GM19468 (cell line): Measurements from ENCODE around the gene LRP1.

Source experiments
- ATAC-seq: cut with Tn5 transposase; IDR thresholded peaks from one replicate; pipeline ENCODE4 v1.9.1; 2021; ENCODE audit warnings: mild to moderate bottlenecking, moderate library complexity, moderate number of reproducible peaks; ENCODE audit not compliant: unreplicated experiment; ENCODE audit errors: extremely low read depth

Gene LRP1

DNA sequence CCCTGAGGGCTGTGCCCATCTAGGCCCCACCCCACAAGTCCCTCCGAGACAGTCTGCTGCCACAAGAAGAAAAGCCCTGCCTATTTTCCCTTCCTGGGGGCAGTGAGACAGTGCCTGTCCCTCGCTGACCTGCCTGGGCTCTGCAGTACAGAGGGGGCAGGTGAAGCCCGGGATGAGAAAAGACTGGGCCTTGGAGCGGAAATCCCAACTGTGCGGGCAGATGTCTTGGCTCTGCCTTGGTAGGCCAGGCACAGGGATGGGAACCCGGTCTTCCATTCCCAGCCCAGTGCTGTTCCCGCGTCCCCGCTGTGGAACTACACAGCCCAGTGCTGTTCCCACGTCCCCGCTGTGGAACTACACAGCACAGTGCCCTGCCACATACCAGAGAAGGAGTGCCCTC is 75.5 kb downstream of the LRP1 start:
- ATAC-seq, result no peak

DNA sequence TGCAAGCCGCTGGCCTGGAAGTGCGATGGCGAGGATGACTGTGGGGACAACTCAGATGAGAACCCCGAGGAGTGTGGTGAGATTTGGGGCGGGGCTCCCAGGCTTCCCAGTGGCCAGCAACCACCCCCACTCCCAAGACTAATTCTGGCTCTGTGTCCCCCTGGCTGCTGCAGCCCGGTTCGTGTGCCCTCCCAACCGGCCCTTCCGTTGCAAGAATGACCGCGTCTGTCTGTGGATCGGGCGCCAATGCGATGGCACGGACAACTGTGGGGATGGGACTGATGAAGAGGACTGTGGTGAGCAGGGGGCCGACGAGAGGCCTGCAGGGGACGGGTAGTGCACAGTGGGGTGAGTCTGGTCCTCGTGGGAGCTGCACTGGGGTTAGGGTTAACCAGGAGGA is 76.2 kb downstream of the LRP1 start:
- ATAC-seq, result no peak

DNA sequence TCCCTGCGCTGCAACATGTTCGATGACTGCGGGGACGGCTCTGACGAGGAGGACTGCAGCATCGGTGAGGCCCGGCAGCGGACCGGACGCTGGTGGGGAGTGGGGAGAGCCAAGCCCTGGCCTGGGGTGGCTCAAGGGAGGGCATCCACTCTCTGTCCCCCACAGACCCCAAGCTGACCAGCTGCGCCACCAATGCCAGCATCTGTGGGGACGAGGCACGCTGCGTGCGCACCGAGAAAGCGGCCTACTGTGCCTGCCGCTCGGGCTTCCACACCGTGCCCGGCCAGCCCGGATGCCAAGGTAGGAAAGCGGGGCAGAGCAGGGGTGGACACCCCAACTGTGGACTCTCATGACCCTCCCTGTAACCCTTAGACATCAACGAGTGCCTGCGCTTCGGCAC is 76.9 kb downstream of the LRP1 start:
- no peak for ATAC-seq

DNA sequence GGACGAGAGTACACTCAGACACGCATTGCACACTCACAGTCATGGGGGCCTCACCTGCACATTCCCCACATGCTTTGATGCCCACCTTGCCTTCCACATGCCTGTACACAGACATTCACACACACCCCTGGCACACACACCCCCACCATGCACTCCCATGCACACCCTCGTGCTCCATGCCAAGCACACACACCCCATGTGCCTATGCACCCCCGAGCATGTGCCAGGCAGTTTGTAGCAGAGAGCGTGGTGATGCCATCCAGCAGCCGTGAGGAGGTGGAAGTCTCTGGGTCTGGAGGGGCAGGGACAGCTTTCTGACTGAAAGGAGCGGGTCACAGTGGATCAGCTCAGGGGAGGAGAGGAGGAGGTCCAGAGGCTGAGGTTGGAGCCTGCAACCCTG is 77.6 kb downstream of the LRP1 start:
- no peak for ATAC-seq

DNA sequence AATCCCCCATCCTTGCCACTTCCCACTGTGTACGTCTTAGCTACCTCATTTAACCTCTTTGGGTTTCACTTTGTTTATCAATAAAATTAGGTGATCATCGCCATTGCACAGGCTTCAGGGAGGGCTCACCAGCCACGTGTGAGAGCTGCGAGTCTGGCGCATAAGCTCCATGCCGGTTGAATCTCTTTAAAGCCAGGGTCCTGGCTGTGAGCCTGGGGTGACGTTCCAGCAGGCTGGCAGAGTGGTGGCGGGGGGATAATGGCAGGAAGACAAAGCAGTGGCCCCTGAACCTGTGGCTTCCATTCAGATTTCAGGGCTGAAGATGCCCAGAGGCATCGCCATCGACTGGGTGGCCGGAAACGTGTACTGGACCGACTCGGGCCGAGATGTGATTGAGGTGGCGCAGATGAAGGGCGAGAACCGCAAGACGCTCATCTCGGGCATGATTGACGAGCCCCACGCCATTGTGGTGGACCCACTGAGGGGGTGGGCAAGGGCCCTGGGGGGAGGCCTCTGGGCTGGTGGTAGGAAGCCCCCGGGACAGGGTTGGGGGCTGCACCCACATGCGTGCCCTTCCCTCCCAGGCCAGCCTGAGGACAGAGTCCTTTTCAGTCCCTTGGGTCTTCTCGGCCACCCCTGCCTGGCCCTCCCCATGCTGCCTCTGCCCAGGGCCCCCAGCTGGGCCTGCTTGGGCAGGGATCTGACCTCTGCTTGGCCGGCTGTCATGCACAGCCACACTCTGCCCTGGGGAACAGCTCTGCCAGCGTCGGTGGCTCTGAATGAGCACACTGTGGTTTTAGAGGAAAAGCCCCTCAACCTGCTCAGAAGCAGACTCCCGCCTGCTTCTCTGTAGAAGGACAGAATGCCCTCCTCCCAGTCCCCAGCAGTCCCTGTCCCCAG is 79.7 kb downstream of the LRP1 start:
- ATAC-seq, result no peak

DNA sequence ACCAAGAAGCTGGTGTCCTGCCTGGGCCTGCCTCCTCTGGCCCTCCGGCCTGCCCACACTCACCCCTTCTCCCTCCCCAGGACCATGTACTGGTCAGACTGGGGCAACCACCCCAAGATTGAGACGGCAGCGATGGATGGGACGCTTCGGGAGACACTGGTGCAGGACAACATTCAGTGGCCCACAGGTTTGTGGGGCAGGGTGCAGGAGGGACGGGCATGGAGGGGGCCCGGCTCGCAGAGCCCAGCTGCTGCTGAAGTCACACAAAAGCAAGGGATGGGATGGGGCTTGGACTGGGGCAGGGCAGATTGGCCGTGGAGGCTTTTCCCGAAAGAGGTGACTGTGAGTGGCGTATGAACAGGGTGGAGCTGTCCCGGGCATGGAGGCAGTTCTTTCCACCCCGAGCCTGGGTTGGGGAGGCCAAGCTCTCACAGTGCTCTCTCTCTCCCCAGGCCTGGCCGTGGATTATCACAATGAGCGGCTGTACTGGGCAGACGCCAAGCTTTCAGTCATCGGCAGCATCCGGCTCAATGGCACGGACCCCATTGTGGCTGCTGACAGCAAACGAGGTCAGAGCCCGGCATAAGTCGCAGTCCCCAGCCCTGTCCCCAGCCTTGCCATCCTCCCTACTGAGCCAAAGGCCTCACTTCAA is 80.5 kb downstream of the LRP1 start:
- ATAC-seq, result no peak

DNA sequence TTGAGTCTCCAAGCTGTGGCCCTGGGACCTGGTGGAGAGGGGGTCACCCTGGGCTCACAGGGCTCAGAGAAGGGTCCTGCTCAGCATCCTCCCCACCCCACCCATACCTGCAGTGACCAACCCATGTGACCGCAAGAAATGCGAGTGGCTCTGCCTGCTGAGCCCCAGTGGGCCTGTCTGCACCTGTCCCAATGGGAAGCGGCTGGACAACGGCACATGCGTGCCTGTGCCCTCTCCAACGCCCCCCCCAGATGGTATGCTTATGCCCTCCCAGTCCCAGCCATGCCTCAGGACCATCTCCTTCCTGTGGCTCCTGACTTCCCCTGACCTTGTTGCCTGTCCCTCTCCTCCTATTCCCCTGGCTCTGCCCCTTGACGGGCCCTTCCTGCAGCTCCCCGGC is 81.6 kb downstream of the LRP1 start:
- ATAC-seq, result no peak

DNA sequence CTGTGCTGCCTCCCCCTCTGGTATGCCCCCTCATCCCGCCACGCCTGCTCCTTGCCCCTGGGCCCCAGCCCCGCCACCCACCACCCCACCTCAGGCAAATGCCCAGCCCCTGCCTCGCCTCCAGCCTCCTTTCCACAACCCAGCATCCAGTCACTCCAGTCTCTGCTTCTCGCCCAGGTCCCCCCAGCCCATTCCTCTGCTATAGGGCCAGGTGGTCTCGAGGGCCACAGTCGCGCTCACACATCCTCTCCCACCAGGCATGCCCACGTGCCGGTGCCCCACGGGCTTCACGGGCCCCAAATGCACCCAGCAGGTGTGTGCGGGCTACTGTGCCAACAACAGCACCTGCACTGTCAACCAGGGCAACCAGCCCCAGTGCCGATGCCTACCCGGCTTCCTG is 82.2 kb downstream of the LRP1 start:
- ATAC-seq, result no peak

DNA sequence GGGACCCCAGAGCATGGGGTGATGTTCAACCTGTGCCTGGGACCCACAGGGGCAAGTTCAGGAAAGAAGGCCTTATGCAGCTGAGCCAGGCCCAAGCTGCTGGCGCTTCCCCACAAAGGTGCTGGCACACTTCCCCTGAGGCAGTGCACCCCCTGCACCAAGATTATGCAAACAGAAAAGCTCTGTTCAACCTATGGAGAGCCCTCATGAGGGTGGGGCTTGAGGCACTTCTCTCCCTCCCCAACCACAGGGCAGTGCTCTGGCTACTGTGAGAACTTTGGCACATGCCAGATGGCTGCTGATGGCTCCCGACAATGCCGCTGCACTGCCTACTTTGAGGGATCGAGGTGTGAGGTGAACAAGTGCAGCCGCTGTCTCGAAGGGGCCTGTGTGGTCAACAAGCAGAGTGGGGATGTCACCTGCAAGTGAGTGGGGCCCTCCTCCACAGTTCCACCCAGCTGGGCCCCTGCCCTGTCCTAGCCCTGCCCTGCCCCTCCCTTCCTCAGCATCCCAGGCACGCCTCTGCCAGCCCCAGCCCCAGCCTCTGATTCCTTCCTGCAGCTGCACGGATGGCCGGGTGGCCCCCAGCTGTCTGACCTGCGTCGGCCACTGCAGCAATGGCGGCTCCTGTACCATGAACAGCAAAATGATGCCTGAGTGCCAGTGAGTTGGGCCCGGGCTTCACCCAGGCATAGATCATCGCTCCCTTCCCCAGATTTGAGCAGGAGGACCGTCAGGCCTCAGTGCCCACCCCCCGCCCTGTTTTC is 82.8 kb downstream of the LRP1 start:
- ATAC-seq, result no peak

DNA sequence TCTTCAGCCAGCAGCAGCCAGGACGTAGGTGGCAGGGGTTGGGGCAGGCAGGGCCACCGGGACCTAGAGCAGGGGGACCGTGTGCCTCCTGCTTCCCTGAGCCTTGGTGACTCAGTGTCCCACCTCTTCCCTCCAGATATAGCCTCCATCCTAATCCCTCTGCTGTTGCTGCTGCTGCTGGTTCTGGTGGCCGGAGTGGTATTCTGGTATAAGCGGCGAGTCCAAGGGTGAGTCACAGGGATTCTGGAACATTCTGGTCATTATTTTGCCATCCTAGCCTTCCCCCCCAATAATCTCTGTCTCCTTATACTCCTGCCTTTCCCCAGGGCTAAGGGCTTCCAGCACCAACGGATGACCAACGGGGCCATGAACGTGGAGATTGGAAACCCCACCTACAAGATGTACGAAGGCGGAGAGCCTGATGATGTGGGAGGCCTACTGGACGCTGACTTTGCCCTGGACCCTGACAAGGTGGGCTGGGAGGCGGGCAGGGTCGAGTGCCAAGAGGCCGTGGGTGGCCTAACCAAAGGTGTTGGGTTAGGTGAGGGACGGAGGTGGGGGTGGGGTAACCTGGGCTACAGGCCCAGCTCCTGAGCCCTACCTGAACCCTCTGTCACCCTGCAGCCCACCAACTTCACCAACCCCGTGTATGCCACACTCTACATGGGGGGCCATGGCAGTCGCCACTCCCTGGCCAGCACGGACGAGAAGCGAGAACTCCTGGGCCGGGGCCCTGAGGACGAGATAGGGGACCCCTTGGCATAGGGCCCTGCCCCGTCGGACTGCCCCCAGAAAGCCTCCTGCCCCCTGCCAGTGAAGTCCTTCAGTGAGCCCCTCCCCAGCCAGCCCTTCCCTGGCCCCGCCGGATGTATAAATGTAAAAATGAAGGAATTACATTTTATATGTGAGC is 83.8 kb downstream of the LRP1 start:
- ATAC-seq, result no peak

DNA sequence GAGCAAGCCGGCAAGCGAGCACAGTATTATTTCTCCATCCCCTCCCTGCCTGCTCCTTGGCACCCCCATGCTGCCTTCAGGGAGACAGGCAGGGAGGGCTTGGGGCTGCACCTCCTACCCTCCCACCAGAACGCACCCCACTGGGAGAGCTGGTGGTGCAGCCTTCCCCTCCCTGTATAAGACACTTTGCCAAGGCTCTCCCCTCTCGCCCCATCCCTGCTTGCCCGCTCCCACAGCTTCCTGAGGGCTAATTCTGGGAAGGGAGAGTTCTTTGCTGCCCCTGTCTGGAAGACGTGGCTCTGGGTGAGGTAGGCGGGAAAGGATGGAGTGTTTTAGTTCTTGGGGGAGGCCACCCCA is 84.4 kb downstream of the LRP1 start:
- ATAC-seq, result no peak

DNA sequence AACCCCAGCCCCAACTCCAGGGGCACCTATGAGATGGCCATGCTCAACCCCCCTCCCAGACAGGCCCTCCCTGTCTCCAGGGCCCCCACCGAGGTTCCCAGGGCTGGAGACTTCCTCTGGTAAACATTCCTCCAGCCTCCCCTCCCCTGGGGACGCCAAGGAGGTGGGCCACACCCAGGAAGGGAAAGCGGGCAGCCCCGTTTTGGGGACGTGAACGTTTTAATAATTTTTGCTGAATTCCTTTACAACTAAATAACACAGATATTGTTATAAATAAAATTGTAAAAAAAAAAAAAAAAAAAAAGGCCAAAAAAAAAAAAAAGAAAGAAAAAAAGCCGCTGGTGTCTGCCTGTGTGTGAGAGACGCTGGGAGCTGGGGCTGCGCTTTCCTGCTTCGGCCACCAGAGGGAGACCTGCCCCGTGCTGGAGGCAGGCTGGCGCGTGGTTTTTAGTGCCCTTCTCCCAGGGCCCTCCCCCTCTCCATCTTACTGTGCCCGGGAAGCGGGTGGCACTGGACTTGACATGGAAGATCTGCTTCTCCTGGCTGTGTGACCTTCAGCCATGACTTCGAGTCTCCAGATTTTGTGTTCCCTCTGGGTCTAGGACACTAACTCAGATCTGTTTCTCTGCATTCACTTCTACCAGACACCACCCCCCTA is 84.9 kb downstream of the LRP1 start:
- no peak for ATAC-seq

DNA sequence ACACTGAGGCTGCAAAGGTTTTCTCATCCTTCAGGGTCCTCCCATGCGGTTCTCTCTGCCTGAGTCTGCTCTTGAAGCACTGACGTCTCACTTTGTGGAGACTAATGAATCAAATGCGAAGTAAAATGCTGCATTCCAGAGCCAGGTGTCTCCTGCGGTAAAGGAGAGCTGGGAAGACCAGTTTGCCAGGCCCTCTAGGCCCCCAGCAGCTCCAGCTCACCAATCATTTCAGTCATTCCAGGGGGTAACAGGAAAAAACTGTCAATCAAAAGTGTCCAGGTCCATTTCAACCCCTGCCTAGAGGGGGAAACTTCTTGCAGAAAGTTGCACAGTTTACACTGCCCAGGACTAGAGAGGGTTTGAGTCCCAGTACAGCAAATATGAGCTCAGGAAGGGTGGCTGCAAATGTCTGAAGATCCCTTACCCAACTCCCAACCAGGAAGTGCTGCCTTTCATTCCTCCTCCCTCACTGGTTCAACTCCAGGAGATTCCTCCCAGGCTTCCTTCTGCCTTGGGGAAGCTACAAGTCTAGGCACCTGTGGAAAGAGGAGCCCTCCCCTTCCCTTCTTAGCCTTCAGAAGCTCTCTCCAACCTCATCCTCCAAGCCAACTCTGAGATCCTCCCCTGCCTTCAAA is 85.6 kb downstream of the LRP1 start:
- no peak for ATAC-seq

DNA sequence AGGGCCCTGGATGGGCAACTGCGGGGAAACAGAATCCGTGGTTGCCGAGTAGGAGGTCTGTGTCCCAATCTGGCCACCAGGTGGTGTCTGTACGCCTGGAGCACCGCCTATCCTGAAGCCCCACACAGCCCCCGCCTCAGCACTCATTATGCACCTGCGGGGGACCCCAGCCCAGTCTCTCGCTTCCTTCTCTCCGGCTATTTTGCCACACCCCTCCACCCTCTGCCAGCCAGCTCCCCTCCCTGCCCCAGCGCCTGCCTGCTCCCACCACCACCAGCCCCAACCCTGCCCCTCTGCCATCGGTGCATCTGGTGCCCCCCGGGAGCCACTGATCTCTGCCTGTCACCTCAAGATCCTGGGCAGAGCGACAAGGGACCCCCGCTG is 86.1 kb downstream of the LRP1 start:
- ATAC-seq, result no peak

DNA sequence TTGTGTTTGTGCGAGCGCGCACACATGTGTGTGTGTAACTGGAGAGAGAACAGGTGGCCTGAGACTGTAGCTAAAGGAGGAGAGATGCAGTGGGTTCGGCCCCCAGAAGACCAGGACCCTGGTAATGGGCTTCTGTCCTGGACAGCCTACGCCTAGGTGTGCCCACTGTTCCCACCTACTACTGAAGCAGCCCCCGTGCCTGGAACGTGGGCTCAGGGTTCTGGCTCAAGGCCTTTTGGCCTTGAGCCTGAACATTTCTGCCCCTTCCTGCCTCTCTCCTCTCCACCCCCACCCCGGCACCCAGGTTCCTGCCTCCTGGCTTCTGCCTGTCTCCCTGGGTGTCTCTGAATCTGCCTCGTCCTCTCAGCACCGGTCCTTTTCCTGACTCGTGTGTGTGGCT is 86.8 kb downstream of the LRP1 start:
- ATAC-seq, result no peak

DNA sequence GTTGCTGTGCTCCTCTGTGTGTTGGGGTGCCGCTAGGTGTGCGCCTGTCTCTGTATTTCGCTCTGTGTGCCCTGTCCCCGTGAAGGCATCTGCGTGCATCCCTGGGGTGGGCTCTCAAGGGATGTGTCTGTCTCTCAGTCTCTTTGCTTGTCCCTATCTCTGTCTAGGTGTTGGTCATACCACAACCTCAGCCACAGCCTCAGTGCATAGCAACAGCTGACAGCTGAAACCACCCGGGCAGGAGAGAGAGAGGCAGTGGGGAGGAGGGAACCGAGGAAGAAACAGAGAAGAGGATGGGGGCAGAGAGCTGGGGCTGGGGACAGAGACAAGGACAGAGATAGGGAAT is 87.4 kb downstream of the LRP1 start:
- no peak for ATAC-seq

DNA sequence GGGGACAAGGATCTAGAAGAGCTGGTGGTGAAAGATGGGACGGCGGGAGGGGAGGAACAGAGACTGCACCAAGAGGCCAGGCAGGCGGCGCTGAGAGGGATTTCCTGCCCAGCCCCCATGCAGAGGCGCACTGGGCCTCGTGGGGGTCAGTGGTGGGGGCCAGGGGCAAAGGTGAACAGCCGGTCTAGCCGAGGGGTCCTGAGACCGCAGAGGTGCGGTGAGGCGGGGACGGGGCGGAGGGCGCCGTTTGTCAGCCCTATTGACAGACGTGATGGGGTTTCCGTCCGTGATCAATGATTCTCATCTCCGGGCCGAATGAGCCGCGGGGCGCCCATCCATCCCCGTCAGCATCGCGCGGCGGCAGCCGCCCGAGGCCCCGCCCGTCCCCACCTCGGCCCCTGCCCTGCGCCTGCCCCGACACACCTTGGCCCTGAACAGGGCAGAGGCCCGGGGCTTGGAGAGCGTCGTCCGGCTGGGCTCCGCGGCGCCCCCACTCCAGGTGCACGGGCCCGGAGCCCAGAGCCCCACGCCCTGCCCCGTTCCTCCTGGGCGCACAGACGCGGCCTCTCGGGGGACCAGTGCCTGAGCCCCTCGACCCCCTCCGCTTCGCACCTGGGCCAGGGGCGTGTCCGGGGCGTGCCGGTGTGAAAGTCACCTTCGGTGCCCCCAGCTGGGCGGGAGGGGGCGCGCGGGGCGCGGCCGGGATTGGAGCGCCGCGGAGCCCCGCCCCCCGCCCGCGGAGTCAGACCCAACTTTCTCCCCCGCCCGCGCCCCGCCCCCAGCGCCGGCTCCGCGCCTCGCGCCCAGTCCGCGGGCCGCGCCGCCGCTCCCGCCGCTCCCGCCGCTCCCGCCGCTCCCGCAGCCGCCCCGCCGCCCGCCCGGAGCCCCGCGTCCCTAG is 88.0 kb downstream of the LRP1 start, which contains the start of gene NXPH4:
NXPH4 (plus strand) TSS at position 781 of the 898 bp plus-strand sequence. CDS start 176 bp downstream, outside the sequence.
- ATAC-seq, result no peak
